Thymus (tissue), 11 donors: ENCODE data around the gene MAP3K5. TPM values are rescaled to one million over a fixed set of nuclear protein-coding genes. Genes with fewer than 3 reads are reported as not detected.

Source experiments
- DNase-seq, 9 donors: peaks; one replicate each; pipeline ENCODE4 v3.0.0-alpha.2; 2013; ENCODE audit warnings: low spot score in 9 of 9, low read depth in 6 of 9, missing footprints in 1 of 9
- H3K27ac ChIP-seq, 2 donors: one replicate each; pipeline ENCODE4 v1.5.1; 2013; ENCODE audit warnings: control low read depth in 1 of 2, low read depth in 1 of 2, low read length in 1 of 2, mild to moderate bottlenecking in 1 of 2, moderate library complexity in 1 of 2
- H3K27me3 ChIP-seq, 2 donors: one replicate each; pipeline ENCODE4 v1.5.1; 2013; ENCODE audit warnings: low read length in 1 of 2; ENCODE audit not compliant: control insufficient read depth in 2 of 2, insufficient read depth in 1 of 2
- H3K36me3 ChIP-seq, 2 donors: one replicate each; pipeline ENCODE4 v1.5.1; 2013; ENCODE audit warnings: low read length in 1 of 2, mild to moderate bottlenecking in 1 of 2, moderate library complexity in 1 of 2; ENCODE audit not compliant: control insufficient read depth in 2 of 2, insufficient read depth in 2 of 2
- H3K4me1 ChIP-seq, 2 donors: one replicate each; pipeline ENCODE4 v1.5.1; 2013; ENCODE audit warnings: low read length in 2 of 2; ENCODE audit not compliant: control insufficient read depth in 2 of 2, insufficient read depth in 2 of 2
- H3K4me3 ChIP-seq, 2 donors: one replicate each; pipeline ENCODE4 v1.5.1; 2013; ENCODE audit warnings: low read length in 2 of 2, control low read depth in 1 of 2, mild to moderate bottlenecking in 1 of 2
- H3K9me3 ChIP-seq, 2 donors: one replicate each; pipeline ENCODE4 v1.5.1; 2013; ENCODE audit warnings: low read length in 1 of 2, mild to moderate bottlenecking in 1 of 2; ENCODE audit not compliant: control insufficient read depth in 2 of 2, insufficient read depth in 1 of 2
- WGBS: extraction: QIAGEN DNeasy Blood & Tissue Kit; methylation state at CpG from one replicate; pipeline ENCODE4 v1.1.7; 2013; 5-methylcytosine and 5-hydroxymethylcytosine counted together
- polyA plus RNA-seq: library from polyadenylated mRNA; stranded (reverse); fragments of 200-250 nt; gene quantifications from one replicate; pipeline ENCODE4 v1.2.3, GENCODE V29; 2013
- total RNA-seq: library from RNA; stranded (reverse); fragments of 120-200 nt; gene quantifications from one replicate; pipeline ENCODE4 v1.2.4, GENCODE V29; 2013
- donor health status: healthy.

MAP3K5 gene
- total and polyA plus RNA-seq, 2 donors, result 7.3 to 23.0 TPM

- peaks cover 17 to 29% of the 10 kb centered on the region in 2 donors for H3K27me3 ChIP-seq
- no peak overlapping the region for H3K4me3 ChIP-seq
- peaks cover 10 to 11% of the 10 kb centered on the region in 2 donors for H3K4me1 ChIP-seq
- no peak overlapping the region for H3K27ac ChIP-seq
- H3K9me3 ChIP-seq, result no peaks in the 10 kb centered on the region
- no peaks in the 10 kb centered on the region for H3K36me3 ChIP-seq
- DNase-seq, result no peak
- WGBS, result 90% methylated on average over 1 of the region's 1 CpG
Measured at GRCh38 chr6:136546331-136546730, 245.9 kb downstream of the MAP3K5 start.

DNA sequence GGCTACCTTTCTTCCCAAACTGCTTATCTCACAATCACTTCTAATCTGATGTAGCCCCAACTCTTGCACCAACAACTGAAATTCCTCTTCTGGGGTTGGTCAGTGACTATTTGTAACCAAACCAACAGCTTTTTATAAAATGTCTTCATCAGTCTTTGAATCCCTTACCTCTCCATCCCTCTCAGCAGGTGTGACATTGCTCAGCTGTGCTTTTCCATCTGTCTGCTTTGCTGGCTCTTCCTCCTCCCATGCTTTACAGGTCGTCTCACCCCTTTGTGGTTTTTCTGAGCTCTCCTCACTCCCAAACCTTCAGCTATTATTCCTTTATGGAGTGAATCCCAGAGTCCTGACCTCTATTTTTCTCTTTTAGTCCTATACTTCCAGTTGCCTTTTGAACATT, 248.0 kb downstream of the MAP3K5 start:
- DNase-seq, result no peak
- WGBS, result 38% methylated on average over 1 of the region's 1 CpG
- Histone ChIP-seq H3K4me3 (no peak overlapping the region), H3K27me3 (peaks cover 5 to 10% of the 10 kb centered on the region in 2 donors), H3K36me3 (no peaks in the 10 kb centered on the region), H3K27ac (no peak overlapping the region), H3K4me1 (peaks cover 0 to under 1% of the 10 kb centered on the region in 2 donors), H3K9me3 (no peaks in the 10 kb centered on the region)

GRCh38 chr6:136541395-136541794, 250.9 kb downstream of the MAP3K5 start:
- no peaks in the 10 kb centered on the region for H3K36me3 ChIP-seq
- no peak overlapping the region for H3K27ac ChIP-seq
- DNase-seq, result no peak
- no peak overlapping the region for H3K4me3 ChIP-seq
- no peaks in the 10 kb centered on the region for H3K27me3 ChIP-seq
- H3K9me3 ChIP-seq, result no peaks in the 10 kb centered on the region
- 98% methylated on average over 2 of the region's 2 CpGs for WGBS
- H3K4me1 ChIP-seq, result no peaks in the 10 kb centered on the region

GRCh38 chr6:136539967-136540652, 252.2 kb downstream of the MAP3K5 start:
- Histone ChIP-seq H3K4me1 (no peaks in the 10 kb centered on the region), H3K9me3 (no peaks in the 10 kb centered on the region), H3K27me3 (no peaks in the 10 kb centered on the region), H3K4me3 (no peak overlapping the region), H3K27ac (no peak overlapping the region), H3K36me3 (no peaks in the 10 kb centered on the region)
- no peak for DNase-seq
- WGBS, result 90% methylated on average over 6 of the region's 6 CpGs

GRCh38 chr6:136538836-136539235, 253.4 kb downstream of the MAP3K5 start:
- Histone ChIP-seq H3K9me3 (no peaks in the 10 kb centered on the region), H3K4me1 (no peaks in the 10 kb centered on the region), H3K27me3 (no peaks in the 10 kb centered on the region), H3K36me3 (no peaks in the 10 kb centered on the region), H3K27ac (no peak overlapping the region), H3K4me3 (no peak overlapping the region)
- DNase-seq, result no peak
- WGBS, result 97% methylated on average over 4 of the region's 4 CpGs

DNA sequence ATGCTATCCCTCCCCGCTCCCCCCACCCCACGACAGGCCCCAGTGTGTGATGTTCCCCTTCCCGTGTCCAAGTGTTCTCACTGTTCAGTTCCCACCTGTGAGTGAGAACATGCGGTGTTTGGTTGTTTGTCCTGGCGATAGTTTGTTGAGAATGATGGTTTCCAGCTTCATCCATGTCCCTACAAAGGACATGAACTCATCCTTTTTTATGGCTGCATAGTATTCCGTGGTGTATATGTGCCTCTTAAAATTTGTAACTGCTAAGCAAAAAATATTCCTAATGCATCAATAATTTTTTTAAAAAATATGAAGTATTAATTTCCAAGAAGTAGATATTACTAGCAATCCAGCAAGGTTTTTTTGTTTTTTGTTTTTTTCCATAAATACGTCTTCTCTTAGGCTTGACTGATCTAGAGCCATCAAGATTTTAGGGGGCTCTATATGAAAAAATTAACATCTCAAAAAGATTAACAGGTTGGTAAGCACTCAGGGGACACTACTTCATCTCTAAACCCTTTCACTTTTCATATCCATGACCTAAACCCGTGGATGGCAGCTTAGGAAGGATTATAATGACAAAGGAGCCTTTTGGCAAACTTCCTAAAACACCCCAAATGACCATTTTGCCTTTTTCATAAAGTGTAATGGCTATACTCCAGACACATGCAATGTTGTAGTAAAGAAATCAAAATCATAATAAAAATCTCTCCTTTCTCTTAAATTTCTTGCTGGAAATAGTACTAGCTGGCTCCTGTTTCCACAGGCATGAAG, 256.2 kb downstream of the MAP3K5 start:
- Histone ChIP-seq H3K27ac (no peak overlapping the region), H3K4me1 (no peaks in the 10 kb centered on the region), H3K9me3 (no peaks in the 10 kb centered on the region), H3K4me3 (no peak overlapping the region), H3K36me3 (no peaks in the 10 kb centered on the region), H3K27me3 (no peaks in the 10 kb centered on the region)
- WGBS, result 94% methylated on average over 8 of the region's 8 CpGs
- no peak for DNase-seq

- WGBS, result 62% methylated on average over 5 of the region's 5 CpGs
- H3K27me3 ChIP-seq, result no peaks in the 10 kb centered on the region
- no peak overlapping the region for H3K27ac ChIP-seq
- no peak for DNase-seq
- no peaks in the 10 kb centered on the region for H3K9me3 ChIP-seq
- no peaks in the 10 kb centered on the region for H3K36me3 ChIP-seq
- H3K4me3 ChIP-seq, result no peak overlapping the region
- H3K4me1 ChIP-seq, result no peaks in the 10 kb centered on the region
Measured at GRCh38 chr6:136535017-136535765, 257.1 kb downstream of the MAP3K5 start.

GRCh38 chr6:136534268-136534667, 258.0 kb downstream of the MAP3K5 start:
- Histone ChIP-seq H3K4me3 (no peak overlapping the region), H3K27me3 (no peaks in the 10 kb centered on the region)
- WGBS, result 98% methylated on average over 3 of the region's 3 CpGs

GRCh38 chr6:136533487-136533886, 258.8 kb downstream of the MAP3K5 start:
- no peak overlapping the region for H3K27ac ChIP-seq
- no peaks in the 10 kb centered on the region for H3K9me3 ChIP-seq
- no peaks in the 10 kb centered on the region for H3K27me3 ChIP-seq
- H3K36me3 ChIP-seq, result no peaks in the 10 kb centered on the region
- H3K4me1 ChIP-seq, result no peaks in the 10 kb centered on the region
- 31% methylated on average over 5 of the region's 5 CpGs for WGBS
- no peak for DNase-seq
- no peak overlapping the region for H3K4me3 ChIP-seq

More at GRCh38 chr6:136534268-136534667, 258.0 kb downstream of the MAP3K5 start:
- DNase-seq, result no peak
- no peaks in the 10 kb centered on the region for H3K9me3 ChIP-seq
- H3K4me1 ChIP-seq, result no peaks in the 10 kb centered on the region
- no peaks in the 10 kb centered on the region for H3K36me3 ChIP-seq
- H3K27ac ChIP-seq, result no peak overlapping the region
